Stomach (tissue), 4 donors: ENCODE measurements around the gene MYL9.

Experiments
- POLR2A ChIP-seq, 4 donors: fragments of 450-650 bp; IDR thresholded peaks; one replicate each; pipeline ENCODE4 v1.6.1; 2016; ENCODE audit warnings: antibody characterized with exemption in 4 of 4, control low read depth in 2 of 4, mild to moderate bottlenecking in 1 of 4, moderate library complexity in 1 of 4
- POLR2AphosphoS5 ChIP-seq, 3 donors: sonication (generic); formaldehyde crosslinking; IDR thresholded peaks; one replicate each; pipeline ENCODE4 v1.6.1; 2016; ENCODE audit warnings: antibody characterized with exemption in 3 of 3
- TF ChIP-seq, protein P1 (sequence below), 7 experiments: fragments of 450-650 bp in 4 of 7; fragments of 200-600 bp in 3 of 7; sonication (generic) in 3 of 7; IDR thresholded peaks; one replicate each; pipeline ENCODE4 v1.5.1; 2016 to 2019; ENCODE audit warnings: antibody characterized with exemption in 7 of 7, control low read depth in 2 of 7, mild to moderate bottlenecking in 1 of 7

DNA sequence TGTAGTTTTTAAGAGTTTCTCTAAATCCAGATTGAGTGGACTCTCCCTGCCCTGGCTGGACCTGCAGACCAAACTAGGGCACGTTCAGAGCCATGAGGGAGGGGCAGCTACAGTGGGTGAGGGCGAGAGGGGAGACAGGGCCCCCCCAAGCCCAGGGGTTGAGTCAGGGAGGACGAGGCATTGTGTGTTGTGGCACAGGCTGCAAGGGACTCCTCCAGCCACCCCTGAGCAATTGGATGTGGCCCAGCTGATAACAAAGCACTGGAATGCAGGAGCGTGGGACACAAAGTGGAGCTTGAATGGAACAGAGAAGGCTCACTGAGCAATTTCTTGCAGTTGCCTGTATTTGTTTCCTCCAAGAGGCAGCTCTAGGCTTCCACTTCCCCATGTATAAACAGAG is 43.5 kb upstream of the MYL9 start:
- TF ChIP-seq, protein P1, sequence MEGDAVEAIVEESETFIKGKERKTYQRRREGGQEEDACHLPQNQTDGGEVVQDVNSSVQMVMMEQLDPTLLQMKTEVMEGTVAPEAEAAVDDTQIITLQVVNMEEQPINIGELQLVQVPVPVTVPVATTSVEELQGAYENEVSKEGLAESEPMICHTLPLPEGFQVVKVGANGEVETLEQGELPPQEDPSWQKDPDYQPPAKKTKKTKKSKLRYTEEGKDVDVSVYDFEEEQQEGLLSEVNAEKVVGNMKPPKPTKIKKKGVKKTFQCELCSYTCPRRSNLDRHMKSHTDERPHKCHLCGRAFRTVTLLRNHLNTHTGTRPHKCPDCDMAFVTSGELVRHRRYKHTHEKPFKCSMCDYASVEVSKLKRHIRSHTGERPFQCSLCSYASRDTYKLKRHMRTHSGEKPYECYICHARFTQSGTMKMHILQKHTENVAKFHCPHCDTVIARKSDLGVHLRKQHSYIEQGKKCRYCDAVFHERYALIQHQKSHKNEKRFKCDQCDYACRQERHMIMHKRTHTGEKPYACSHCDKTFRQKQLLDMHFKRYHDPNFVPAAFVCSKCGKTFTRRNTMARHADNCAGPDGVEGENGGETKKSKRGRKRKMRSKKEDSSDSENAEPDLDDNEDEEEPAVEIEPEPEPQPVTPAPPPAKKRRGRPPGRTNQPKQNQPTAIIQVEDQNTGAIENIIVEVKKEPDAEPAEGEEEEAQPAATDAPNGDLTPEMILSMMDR (IDR thresholded peaks at IDR 0.05) = no peak
- TF ChIP-seq POLR2AphosphoS5 (IDR thresholded peaks at IDR 0.05) (peak in 1 of 3 donors; percentile 25), POLR2A (IDR thresholded peaks at IDR 0.05) (no peak)
